B cell (primary cell): ENCODE results near the gene SNX10. TPM values are rescaled to one million over a fixed set of nuclear protein-coding genes. Genes with fewer than 3 reads are reported as not detected.

Experiments
- ATAC-seq: fragments of 200-7000 bp; cut with Tn5 transposase; one replicate; pipeline ENCODE4 v1.10.0; 2021; ENCODE audit warnings: low read depth, mild to moderate bottlenecking, moderate number of reproducible peaks, moderate library complexity
- CTCF ChIA-PET: fragments of 350-600 bp; sonication (Branson Sonifier 250); formaldehyde crosslinking; loops from one replicate; lab custom pipeline; 2021; ENCODE audit warnings: antibody characterized with exemption, inconsistent platforms; lab: Charles Lee
- POLR2A ChIA-PET: fragments of 350-600 bp; sonication (Branson Sonifier 250); formaldehyde crosslinking; loops from one replicate; lab custom pipeline; 2021; ENCODE audit warnings: antibody characterized with exemption; lab: Charles Lee
- DNase-seq: peaks from one replicate; pipeline ENCODE4 v3.0.0; 2013
- H2AFZ ChIP-seq: 2 replicates; pipeline ENCODE4 v1.6.1; 2012; ENCODE audit warnings: mild to moderate bottlenecking, low read depth, low read length; ENCODE audit not compliant: insufficient read depth, poor library complexity, severe bottlenecking
- H3K27ac ChIP-seq, 2 donors: 1 replicate in 1 of 2; 2 replicates in 1 of 2; pipeline ENCODE4 v1.5.1; 2012 to 2013; ENCODE audit warnings: low read length in 2 of 2, mild to moderate bottlenecking in 2 of 2, moderate library complexity in 1 of 2
- H3K27me3 ChIP-seq, 4 experiments: fragments of 200-600 bp in 1 of 4; sonication (generic) in 1 of 4; replicated peaks in 1 of 4; 1 replicate in 2 of 4; 2 replicates in 2 of 4; pipeline versions ENCODE4 v1.6.1 to v1.7.0; 2013 to 2016; ENCODE audit warnings: low read length in 3 of 4, mild to moderate bottlenecking in 2 of 4, mixed read lengths in 1 of 4, moderate library complexity in 1 of 4; ENCODE audit not compliant: insufficient read depth in 4 of 4, control insufficient read depth in 3 of 4; ENCODE audit errors: control extremely low read depth in 1 of 4
- H3K36me3 ChIP-seq, 2 experiments: replicated peaks in 1 of 2; 1 replicate in 1 of 2; 2 replicates in 1 of 2; pipeline versions ENCODE4 v1.6.1 to v1.7.1; 2013; ENCODE audit warnings: low read length in 1 of 2; ENCODE audit not compliant: insufficient read depth in 2 of 2, control insufficient read depth in 1 of 2; ENCODE audit errors: control extremely low read depth in 1 of 2, extremely low read depth in 1 of 2
- H3K4me1 ChIP-seq, 2 donors: fragments of 200-600 bp in 1 of 2; sonication (generic) in 1 of 2; 1 replicate in 1 of 2; 2 replicates in 1 of 2; pipeline versions ENCODE4 v1.5.1 to v1.6.1; 2013 to 2017; ENCODE audit warnings: low read length in 2 of 2; ENCODE audit not compliant: control insufficient read depth in 2 of 2, insufficient read depth in 2 of 2
- H3K4me2 ChIP-seq: replicated peaks from 2 replicates; pipeline ENCODE3; 2012; ENCODE audit warnings: mild to moderate bottlenecking, low read depth, low read length; ENCODE audit not compliant: poor library complexity, severe bottlenecking
- H3K4me3 ChIP-seq, 5 experiments: fragments of 200-600 bp in 1 of 5; sonication (generic) in 1 of 5; 1 replicate in 3 of 5; 2 replicates in 2 of 5; pipeline versions ENCODE4 v1.5.1 to v1.7.0; 2011 to 2016; ENCODE audit warnings: low read length in 4 of 5, mild to moderate bottlenecking in 4 of 5, low read depth in 2 of 5, control low read depth in 1 of 5, moderate library complexity in 1 of 5; ENCODE audit not compliant: insufficient read depth in 1 of 5; ENCODE audit errors: control extremely low read depth in 1 of 5, extremely low read depth in 1 of 5
- H3K79me2 ChIP-seq: fragments of 200-600 bp; sonication (generic); one replicate; pipeline ENCODE4 v1.6.0; 2016; ENCODE audit warnings: low read length; ENCODE audit not compliant: control insufficient read depth, insufficient read depth
- H3K9ac ChIP-seq: fragments of 200-600 bp; sonication (generic); 2 replicates; pipeline ENCODE4 v1.6.1; 2017; ENCODE audit warnings: mild to moderate bottlenecking, low read length, moderate library complexity
- H3K9me3 ChIP-seq, 3 donors: one replicate each; pipeline versions ENCODE4 v1.6.1 to v1.7.1; 2013; ENCODE audit warnings: low read length in 2 of 3; ENCODE audit not compliant: control insufficient read depth in 2 of 3, insufficient read depth in 1 of 3; ENCODE audit errors: control extremely low read depth in 1 of 3
- H4K20me1 ChIP-seq: 2 replicates; pipeline ENCODE4 v1.6.0; 2012; ENCODE audit warnings: mild to moderate bottlenecking, low read length; ENCODE audit not compliant: insufficient read depth, control insufficient read depth, poor library complexity, severe bottlenecking
- H3K27ac Mint-ChIP-seq: one replicate; pipeline ENCODE4 v1.8.0; 2021; ENCODE audit warnings: mixed read lengths
- H3K27me3 Mint-ChIP-seq: one replicate; pipeline ENCODE4 v1.8.0; 2021; ENCODE audit warnings: mixed read lengths
- H3K4me1 Mint-ChIP-seq: one replicate; pipeline ENCODE4 v1.8.0; 2021; ENCODE audit warnings: mixed read lengths
- H3K4me3 Mint-ChIP-seq: one replicate; pipeline ENCODE4 v1.8.0; 2021; ENCODE audit warnings: mixed read lengths
- H3K9me3 Mint-ChIP-seq: one replicate; pipeline ENCODE4 v1.8.0; 2022; ENCODE audit warnings: mixed read lengths; ENCODE audit not compliant: insufficient read depth
- EZH2 ChIP-seq: IDR thresholded peaks from 2 replicates; pipeline ENCODE4 v1.6.1; 2012; ENCODE audit warnings: borderline replicate concordance, low read depth, mild to moderate bottlenecking, moderate library complexity, low read length; ENCODE audit not compliant: insufficient read depth, poor library complexity, severe bottlenecking
- WGBS: methylation state at CpG from one replicate; pipeline ENCODE4 v1.1.5; 2013; ENCODE audit warnings: missing lambda C conversion rate; ENCODE audit not compliant: insufficient coverage; 5-methylcytosine and 5-hydroxymethylcytosine counted together
- intact Hi-C: fragments of 100-400 bp; cut with micrococcal nuclease; formaldehyde crosslinking; loops from one replicate; pipeline ENCODE4 v1.10.0; 2022
- polyA plus RNA-seq: library from polyadenylated mRNA; depleted of rRNA; stranded (reverse); fragments of >200 nt; gene quantifications from 2 replicates; pipeline ENCODE4 v1.2.3, GENCODE V29; 2012
- total RNA-seq, 2 donors: library from RNA; stranded (reverse); fragments of 120-200 nt in 1 of 2; gene quantifications; 1 replicate in 1 of 2; 2 replicates in 1 of 2; pipeline versions ENCODE4 v1.2.3 to v1.2.4, GENCODE V29; 2013 to 2022
- TF ChIP-seq, protein P1 (sequence below): fragments of 200-600 bp; IDR thresholded peaks from one replicate; pipeline ENCODE4 v1.8.0; 2022; ENCODE audit warnings: antibody characterized with exemption, mild to moderate bottlenecking

The SNX10 gene
- total and polyA plus RNA-seq, 2 donors (not counting 1 experiment from before 2014, with no cell fraction given): 26.5 to 29.2 TPM

- H4K20me1 ChIP-seq: no peaks in the 10 kb centered on the region
- no peak overlapping the region for H3K27ac ChIP-seq
- Mint-ChIP-seq H3K4me3 (no peak overlapping the region), H3K9me3 (no peaks in the 10 kb centered on the region), H3K27ac (no peak overlapping the region), H3K27me3 (no peaks in the 10 kb centered on the region), H3K4me1 (peaks cover 2% of the 10 kb centered on the region)
- no peaks in the 10 kb centered on the region for H3K79me2 ChIP-seq
- no peak overlapping the region for H3K4me3 ChIP-seq
- H3K4me1 ChIP-seq: no peaks in the 10 kb centered on the region
- H3K9ac ChIP-seq: no peak overlapping the region
- peaks cover 0 to 2% (median 0%) of the 10 kb centered on the region in 4 experiments for H3K27me3 ChIP-seq
- no peak overlapping the region for H2AFZ ChIP-seq
- ChIA-PET CTCF (no interaction called here), POLR2A (no interaction called here)
- H3K36me3 ChIP-seq: no peaks in the 10 kb centered on the region
- no peak for TF ChIP-seq EZH2
- TF ChIP-seq, protein P1, sequence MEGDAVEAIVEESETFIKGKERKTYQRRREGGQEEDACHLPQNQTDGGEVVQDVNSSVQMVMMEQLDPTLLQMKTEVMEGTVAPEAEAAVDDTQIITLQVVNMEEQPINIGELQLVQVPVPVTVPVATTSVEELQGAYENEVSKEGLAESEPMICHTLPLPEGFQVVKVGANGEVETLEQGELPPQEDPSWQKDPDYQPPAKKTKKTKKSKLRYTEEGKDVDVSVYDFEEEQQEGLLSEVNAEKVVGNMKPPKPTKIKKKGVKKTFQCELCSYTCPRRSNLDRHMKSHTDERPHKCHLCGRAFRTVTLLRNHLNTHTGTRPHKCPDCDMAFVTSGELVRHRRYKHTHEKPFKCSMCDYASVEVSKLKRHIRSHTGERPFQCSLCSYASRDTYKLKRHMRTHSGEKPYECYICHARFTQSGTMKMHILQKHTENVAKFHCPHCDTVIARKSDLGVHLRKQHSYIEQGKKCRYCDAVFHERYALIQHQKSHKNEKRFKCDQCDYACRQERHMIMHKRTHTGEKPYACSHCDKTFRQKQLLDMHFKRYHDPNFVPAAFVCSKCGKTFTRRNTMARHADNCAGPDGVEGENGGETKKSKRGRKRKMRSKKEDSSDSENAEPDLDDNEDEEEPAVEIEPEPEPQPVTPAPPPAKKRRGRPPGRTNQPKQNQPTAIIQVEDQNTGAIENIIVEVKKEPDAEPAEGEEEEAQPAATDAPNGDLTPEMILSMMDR: no peak
- 94% methylated on average over 5 of the region's 5 CpGs for WGBS
- no peak overlapping the region for H3K4me2 ChIP-seq
- intact Hi-C loops: no loop called here
- no peak for DNase-seq
- H3K9me3 ChIP-seq: no peaks in the 10 kb centered on the region
- no peak for ATAC-seq
Measured at GRCh38 chr7:26417911-26418413, 126.3 kb downstream of the SNX10 start.

GRCh38 chr7:26419198-26419597, 127.5 kb downstream of the SNX10 start:
- DNase-seq (no peak), ATAC-seq (no peak)
- H3K27me3 ChIP-seq: peaks cover 0 to 2% (median 0%) of the 10 kb centered on the region in 4 experiments
- H3K27ac Mint-ChIP-seq: no peak overlapping the region
- no peaks in the 10 kb centered on the region for H3K27me3 Mint-ChIP-seq
- no peak overlapping the region for H3K4me3 ChIP-seq
- no peak overlapping the region for H3K9ac ChIP-seq
- intact Hi-C loops: no loop called here
- no peaks in the 10 kb centered on the region for H3K79me2 ChIP-seq
- H3K27ac ChIP-seq: no peak overlapping the region
- H4K20me1 ChIP-seq: no peaks in the 10 kb centered on the region
- ChIA-PET CTCF (no interaction called here), POLR2A (no interaction called here)
- H3K4me3 Mint-ChIP-seq: no peak overlapping the region
- no peak overlapping the region for H3K4me2 ChIP-seq
- H3K9me3 Mint-ChIP-seq: no peaks in the 10 kb centered on the region
- H3K9me3 ChIP-seq: no peaks in the 10 kb centered on the region
- H3K4me1 ChIP-seq: no peaks in the 10 kb centered on the region
- H3K36me3 ChIP-seq: no peaks in the 10 kb centered on the region
- H3K4me1 Mint-ChIP-seq: peaks cover 8% of the 10 kb centered on the region
- TF ChIP-seq, protein P1: no peak
- TF ChIP-seq EZH2: no peak
- WGBS: 89% methylated on average over 1 of the region's 3 CpGs
- H2AFZ ChIP-seq: no peak overlapping the region
